Spleen (tissue), 7 donors: ENCODE data around the gene PLCH1.

ENCODE experiments used
- CTCF ChIP-seq, 11 experiments: fragments of 200-600 bp in 7 of 11; fragments of 450-650 bp in 4 of 11; sonication (generic) in 4 of 11; IDR thresholded peaks in 8 of 11; conservative IDR thresholded peaks in 3 of 11; 1 replicate in 7 of 11; 2 replicates in 4 of 11; pipeline versions ENCODE4 v1.4.0 to v1.8.0; 2016 to 2021; ENCODE audit warnings: antibody characterized with exemption in 11 of 11, inconsistent platforms in 4 of 11, mild to moderate bottlenecking in 1 of 11
- POLR2A ChIP-seq, 3 donors: fragments of 450-650 bp; IDR thresholded peaks; one replicate each; pipeline ENCODE4 v1.5.1; 2017; ENCODE audit warnings: antibody characterized with exemption in 3 of 3, mild to moderate bottlenecking in 1 of 3
- donor health status: DM: no; HTN: no; CAD: no; lungs with moderate emphysema.
- donor health status: DM: no; HTN: no; CAD: no.
- donor health status: DM: no; HTN: no; CAD: no.

- TF ChIP-seq CTCF (IDR thresholded peaks at IDR 0.05 in 8 of 11, conservative IDR thresholded peaks at IDR 0.05 in 3 of 11) (no peak), POLR2A (IDR thresholded peaks at IDR 0.05) (no peak)
Observed at GRCh38 chr3:155444771-155445170, 300.1 kb downstream of the PLCH1 start.
